ENCODE data around the gene ERCC6L.

The ERCC6L gene

DNA sequence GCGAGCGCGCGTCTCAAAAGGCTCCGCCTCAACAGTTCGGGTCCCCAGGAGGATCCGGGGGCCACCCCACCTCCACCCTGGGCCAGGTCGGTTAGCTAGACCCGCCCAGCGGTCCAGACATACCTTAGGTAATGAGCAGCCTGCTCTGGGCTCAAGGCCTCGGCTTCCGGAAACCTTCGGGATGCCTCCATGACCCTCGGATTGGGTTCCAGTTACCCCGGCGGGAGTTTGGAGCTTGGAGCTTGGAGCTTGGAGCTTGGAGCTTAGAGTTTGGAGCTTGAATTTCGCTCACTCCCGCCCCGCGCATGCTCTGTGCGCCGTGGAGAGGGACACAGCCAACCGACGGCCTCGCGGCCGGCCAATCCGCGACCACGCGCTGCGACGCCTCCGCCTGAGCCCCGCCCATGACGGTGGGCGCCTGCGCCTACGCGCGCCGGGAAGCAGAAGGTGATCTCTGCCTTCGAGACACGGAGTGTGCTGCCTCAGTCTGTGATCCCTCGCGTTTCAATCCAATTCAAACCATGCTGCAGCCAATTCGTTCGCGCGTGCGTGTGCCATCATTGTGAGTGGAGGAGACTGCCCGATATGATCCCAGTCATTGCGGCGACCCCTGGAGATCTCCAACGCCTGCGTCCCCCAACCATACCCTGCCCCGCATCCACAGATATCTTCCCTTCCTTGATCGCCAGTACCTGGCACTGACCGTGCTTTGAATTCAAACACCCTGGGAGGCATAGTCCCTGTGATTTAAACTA, at the start of gene ERCC6L:
Gene ERCC6L, minus strand, starts transcription at position 307 of the 755 bp plus-strand sequence. Its CDS starts 116 bp downstream, at position 191.
- peak; percentile 64 to 80 (median 74) for DNase-seq (ENCODE audit: low read depth in 2 of 3, low spot score in 1 of 3)

DNA sequence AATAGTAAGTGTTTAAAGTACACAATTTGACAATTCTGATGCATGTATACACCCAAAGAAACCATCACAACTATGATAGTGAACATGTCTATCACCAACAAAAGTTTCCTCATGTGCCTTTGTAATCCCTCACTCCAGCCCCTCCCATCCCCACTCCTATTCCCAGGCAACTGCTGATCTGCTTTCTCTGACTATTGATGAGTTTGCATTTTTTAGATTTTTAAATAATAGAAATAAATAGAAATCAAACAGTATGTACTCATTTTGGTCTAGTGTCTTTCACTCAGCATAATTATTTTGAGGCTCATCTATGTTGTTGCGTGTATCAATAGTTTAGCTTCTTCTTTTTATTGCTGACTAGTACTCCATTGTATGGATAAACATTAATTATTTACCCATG, 43.5 kb upstream of the ERCC6L start:
- DNase-seq (ENCODE audit: low read depth in 2 of 3, low spot score in 1 of 3): no peak

- DNase-seq (ENCODE audit: low read depth in 2 of 3, low spot score in 1 of 3): no peak
Observed at GRCh38 chrX:72280321-72280845, 41.6 kb upstream of the ERCC6L start.

GRCh38 chrX:72276478-72276953, 37.7 kb upstream of the ERCC6L start:
- DNase-seq (ENCODE audit: low read depth in 2 of 3, low spot score in 1 of 3): no peak

DNA sequence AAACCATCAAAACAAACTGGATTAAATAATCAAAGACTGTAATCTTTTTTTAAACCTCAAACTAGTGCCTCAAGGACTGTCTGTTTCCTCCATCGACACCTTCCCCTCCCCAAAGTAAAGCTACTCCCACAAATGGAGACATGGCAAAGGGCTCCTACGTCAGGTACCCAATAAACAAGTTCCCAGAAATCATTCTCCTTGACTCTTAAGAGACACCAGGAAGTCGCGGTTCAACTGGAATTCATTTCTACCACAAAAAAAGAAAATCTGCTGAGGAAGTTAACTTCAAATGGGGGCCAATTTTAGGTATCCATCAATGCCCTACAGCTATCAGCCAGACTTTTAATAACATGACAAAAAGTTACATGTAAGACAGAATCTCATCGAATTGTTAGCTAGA, 35.7 kb upstream of the ERCC6L start:
- DNase-seq (ENCODE audit: low read depth in 2 of 3, low spot score in 1 of 3): no peak

- DNase-seq (ENCODE audit: low read depth in 2 of 3, low spot score in 1 of 3): peak in 1 of 3 donors; percentile 3
Observed at GRCh38 chrX:72273718-72274117, 34.9 kb upstream of the ERCC6L start.

GRCh38 chrX:72272868-72273267, 34.0 kb upstream of the ERCC6L start:
- DNase-seq (ENCODE audit: low read depth in 2 of 3, low spot score in 1 of 3): no peak

DNA sequence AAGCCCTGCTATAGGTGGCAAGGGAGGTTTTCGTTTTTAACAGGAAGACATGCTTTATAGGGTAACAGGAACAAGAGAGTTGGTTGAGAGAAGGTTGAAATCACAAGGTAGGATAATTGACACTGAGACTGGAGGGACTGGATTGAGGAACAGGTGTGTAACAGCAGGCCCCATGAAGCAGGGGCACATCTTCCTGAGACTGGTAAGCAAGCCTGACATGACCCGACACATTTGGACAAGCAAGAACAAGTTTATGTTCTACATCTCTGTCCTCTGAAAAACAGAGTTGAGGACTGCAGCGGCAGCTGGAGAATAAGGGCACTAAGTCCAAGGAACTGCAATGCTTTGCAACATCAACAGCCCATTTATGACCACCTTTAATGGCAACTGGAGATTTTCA, 33.0 kb upstream of the ERCC6L start:
- DNase-seq (ENCODE audit: low read depth in 2 of 3, low spot score in 1 of 3): no peak

- no peak for DNase-seq (ENCODE audit: low read depth in 2 of 3, low spot score in 1 of 3)
Observed at GRCh38 chrX:72271091-72271788, 32.4 kb upstream of the ERCC6L start.

DNA sequence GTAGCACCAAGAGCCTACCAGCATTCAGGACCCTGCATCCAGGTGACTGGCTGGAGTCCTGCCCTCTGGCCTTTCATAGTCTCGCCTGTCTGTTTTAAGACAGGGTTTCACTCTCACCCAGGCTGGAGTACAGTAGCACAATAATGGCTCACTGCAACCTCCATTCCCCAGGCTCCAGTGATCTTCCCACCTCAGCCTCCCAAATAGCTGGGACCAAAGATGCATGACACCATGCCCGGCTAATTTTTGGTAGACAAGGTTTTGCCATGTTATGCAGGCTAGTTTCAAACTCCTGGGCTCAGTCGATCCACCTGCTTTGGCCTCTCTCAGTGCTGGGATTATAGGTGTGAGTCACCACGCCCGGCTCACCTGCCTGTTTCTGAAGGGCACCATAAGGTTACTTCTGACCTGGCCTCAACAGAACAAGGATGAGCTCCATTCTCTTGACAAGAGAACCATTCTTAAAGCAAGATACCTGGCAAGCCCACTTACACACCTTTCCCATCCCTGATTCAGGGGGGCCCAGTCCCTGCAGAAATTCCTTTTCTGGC, 31.6 kb upstream of the ERCC6L start:
- no peak for DNase-seq (ENCODE audit: low read depth in 2 of 3, low spot score in 1 of 3)

- DNase-seq (ENCODE audit: low read depth in 2 of 3, low spot score in 1 of 3): no peak
Observed at GRCh38 chrX:72269671-72270251, 30.9 kb upstream of the ERCC6L start.

GRCh38 chrX:72268597-72269365, 30.0 kb upstream of the ERCC6L start:
- DNase-seq (ENCODE audit: low read depth in 2 of 3, low spot score in 1 of 3): no peak

DNA sequence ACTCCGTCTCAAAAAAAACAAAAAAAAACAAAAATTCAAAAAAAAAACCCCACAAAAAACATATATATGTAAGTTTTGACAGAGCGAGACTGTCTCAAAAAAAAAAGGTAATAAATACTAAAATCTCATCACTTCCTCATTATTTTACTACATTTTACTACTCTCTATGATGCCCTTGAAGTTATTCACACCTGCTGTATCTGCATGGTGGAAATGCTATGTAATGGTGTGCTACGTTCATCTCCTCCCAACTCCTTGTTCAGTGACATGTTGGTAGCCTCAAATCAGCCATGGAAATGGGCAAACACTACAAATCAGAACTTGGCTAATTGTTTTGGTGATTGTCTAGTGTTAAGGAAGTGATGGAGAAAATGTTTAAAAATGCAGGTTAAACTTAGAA, 26.4 kb upstream of the ERCC6L start:
- DNase-seq (ENCODE audit: low read depth in 2 of 3, low spot score in 1 of 3): no peak

DNA sequence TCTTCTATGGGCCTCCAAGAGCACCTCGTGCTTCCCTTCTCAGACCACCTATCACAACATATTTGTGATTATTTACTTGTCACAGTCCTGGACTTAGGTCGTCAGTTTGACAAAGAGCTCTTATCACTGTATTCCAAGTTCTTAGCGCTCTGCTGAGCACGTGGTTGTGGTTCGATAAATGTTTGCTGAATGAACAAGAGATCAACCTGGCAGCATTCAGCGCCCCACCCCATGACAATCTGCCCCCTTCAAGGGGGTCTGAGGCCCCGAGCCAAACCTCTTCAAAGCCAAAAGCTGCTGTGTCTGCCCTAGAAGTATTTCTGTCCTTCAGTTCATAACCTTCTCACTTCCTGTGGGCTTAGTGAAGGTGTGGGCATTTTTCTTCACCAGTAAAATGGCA, 23.2 kb upstream of the ERCC6L start:
- no peak for DNase-seq (ENCODE audit: low read depth in 2 of 3, low spot score in 1 of 3)

DNA sequence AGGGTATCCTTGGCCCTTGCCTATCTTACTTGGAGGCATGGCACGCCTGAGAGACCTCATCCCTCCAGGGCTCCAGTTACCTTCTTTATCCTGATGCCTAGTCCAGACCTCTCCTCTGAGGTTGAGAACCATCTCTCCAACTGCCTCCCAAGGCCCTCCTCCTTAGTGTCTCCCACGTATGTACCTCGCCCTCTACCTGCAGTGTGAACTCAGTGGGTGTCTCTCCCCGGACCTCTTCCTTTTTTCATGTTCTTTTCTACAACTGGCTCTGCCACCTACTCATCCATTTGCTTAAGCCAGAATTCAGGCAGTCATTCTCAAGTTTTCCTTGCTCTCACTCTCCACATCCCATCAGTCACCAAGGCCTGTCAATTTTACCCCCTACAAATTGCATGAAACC, 21.6 kb upstream of the ERCC6L start:
- no peak for DNase-seq (ENCODE audit: low read depth in 2 of 3, low spot score in 1 of 3)

DNA sequence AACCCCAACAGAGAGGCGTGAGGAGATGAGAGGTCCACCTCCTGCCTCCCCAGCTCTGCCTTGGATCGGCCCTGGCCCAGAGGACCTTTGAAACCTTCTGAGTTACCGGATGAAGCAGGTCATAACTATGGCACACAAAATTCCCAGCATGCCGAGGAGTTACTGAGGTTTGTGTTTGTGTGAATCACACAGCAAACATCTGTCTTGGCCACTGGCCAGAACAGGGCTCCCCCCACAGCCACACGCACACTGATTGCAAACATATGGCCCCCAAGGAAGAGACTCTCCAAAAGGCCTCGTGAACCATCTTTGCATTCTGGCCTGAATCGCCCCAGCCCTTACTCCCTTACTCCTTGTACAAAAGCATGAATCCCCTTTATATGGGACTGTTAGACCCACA, 19.3 kb upstream of the ERCC6L start:
- DNase-seq (ENCODE audit: low read depth in 2 of 3, low spot score in 1 of 3): no peak

- DNase-seq (ENCODE audit: low read depth in 2 of 3, low spot score in 1 of 3): no peak
Observed at GRCh38 chrX:72255864-72256263, 17.0 kb upstream of the ERCC6L start.

- no peak for DNase-seq (ENCODE audit: low read depth in 2 of 3, low spot score in 1 of 3)
Observed at GRCh38 chrX:72255445-72255844, 16.6 kb upstream of the ERCC6L start.

DNA sequence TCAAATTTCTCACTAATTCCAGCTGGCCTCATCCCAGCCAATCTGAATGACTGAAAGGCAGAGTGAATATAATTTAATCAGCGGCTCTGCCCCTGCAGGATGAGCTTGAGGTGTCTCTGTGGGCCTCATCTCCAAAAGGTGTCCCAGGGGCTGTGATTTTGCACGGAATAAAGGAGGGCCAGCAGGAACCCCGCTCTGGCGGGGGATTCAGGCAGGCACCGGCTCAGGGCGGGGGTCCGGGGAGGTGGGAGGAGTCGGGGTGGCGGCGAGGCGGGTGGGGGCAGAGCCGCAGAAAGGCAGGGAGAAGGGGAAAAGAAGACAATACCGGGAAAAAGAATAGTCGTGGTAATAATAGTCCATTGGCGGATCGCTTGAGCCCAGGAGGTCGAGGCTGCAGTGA, 16.0 kb upstream of the ERCC6L start:
- no peak for DNase-seq (ENCODE audit: low read depth in 2 of 3, low spot score in 1 of 3)

DNA sequence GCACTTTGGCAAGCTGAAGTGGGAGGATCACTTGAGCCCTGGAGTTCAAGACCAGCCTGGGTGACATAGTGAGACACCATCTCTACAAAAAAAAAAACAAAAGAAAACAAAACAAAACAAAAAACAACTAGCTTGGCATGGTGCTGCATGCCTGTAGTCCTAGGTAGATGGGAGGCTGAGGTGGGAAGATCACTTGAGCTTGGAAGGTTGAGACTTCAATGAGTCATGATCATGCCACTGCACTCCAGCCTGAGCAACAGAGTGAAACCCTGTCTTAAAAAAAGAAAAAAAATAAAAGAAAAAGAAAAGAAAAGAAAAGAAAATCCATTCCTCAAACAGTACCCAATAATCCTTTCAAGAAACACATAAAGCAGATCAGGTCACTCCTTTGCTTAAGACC, 14.9 kb upstream of the ERCC6L start:
- DNase-seq (ENCODE audit: low read depth in 2 of 3, low spot score in 1 of 3): no peak

Measured in stimulated activated CD4-positive, alpha-beta T cell treated with anti-CD3 and anti-CD28 coated beads, Interleukin-12 subunit alpha, Interleukin-12 subunit beta, amount 100 ng/mL, for 48 hours (primary cell).